ENCODE data around the gene RAC3.
"Not testable (repeated sequence)": the region's sequence is repeated elsewhere in the genome, so short reads cannot be mapped to it uniquely, and the experiment has no call there.

The RAC3 gene

GRCh38 chr17:82025401-82026107 is 5.9 kb upstream of the RAC3 start:
- no peak for DNase-seq

GRCh38 chr17:82028246-82028645 is 3.2 kb upstream of the RAC3 start:
- no peak for DNase-seq

DNA sequence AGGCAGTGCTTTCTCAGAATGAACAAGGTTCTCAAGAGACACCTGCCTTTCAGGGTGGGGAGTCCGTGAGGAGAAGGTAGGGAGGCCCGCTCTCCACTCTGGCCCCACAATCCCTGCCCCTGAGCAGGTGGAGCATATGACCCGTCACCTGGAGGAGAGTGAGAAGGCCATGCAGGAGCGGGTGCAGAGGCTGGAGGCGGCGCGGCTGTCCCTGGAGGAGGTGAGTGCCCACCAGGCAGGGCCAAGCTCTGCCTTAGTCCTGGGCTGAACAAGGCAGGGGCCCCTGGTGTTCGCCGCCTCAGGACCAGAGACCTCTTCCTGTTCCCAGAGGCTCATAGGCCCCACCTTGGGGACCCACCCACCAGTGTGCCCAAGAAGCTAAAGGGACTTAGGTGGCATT is 2.5 kb upstream of the RAC3 start:
- DNase-seq, result no peak

DNA sequence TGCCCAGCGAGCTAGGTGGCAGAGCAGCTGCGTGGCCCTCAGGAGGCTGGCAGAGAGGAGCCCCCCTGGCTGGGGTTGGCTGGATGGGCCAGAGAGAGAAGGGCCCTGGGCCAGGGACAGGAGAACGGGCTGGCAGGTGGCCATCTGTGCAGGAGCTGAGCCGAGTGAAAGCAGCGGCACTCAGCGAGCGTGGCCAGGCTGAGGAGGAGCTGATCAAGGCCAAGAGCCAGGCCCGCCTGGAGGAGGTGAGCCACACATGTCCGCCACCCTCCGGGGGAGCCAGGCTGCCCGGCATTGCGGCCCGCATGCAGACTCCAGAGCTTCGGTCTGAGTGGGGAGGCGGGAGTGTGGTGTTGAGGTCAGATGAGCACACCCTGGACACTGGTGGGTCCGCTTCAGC is 2.1 kb upstream of the RAC3 start:
- DNase-seq, result no peak

DNA sequence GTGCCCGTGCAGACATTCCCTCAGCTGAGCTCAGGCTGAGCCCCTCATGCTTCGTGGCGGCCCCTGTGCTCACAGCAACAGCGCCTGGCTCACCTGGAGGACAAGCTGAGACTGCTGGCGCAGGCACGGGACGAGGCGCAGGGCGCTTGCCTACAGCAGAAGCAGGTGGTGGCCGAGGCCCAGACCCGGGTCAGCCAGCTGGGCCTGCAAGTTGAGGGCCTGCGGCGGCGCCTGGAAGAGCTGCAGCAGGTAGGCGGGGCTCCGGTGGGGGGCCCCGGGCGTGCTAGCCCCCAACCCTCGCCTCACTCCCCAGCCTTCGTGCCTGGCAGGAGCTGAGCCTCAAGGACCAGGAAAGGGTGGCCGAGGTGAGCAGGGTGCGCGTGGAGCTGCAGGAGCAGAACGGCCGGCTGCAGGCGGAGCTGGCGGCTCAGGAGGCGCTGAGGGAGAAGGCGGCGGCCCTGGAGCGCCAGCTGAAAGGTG is 1.4 kb upstream of the RAC3 start:
- no peak for DNase-seq

DNA sequence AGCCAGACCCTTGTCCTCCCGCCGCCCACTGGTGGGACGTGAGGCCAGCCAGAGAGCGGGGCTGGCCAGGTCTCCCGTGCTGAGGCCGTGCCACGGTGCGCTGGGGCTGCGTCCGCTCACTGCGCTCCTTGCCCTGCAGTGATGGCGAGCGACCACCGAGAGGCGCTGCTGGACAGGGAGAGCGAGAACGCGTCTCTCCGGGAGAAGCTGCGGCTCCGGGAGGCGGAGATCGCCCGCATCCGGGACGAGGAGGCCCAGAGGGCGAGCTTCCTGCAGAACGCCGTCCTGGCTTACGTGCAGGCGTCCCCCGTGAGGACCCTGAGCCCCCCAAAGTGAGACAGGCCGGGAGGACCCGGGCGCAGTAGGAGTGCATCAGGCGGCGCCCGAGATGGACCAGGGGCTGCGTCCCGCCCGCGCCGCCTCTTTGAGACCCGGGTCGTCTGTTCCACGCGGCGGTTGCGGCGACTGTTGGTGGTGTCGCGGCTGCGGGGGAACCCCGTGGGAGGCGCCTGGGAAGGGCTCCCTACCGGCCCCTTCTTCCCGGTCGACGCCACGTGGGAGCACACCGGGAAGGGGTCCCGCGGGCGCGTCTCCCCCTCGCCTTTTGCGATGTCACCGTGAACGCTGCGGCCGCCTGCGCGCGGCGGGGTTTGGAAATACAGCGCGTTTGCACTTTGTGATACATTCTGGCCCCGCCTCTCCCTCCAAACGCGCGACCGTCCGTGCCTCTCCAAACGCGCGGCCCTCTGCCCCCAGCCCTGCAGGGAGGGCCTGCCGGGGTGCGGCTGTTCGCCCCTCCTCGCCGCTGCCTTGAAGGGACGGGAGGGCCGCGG is 792 bp upstream of the RAC3 start:
- peak; percentile 80 for DNase-seq

- peak; percentile 39 for DNase-seq
These were observed 578 bp downstream of the RAC3 start for GRCh38 chr17:82031885-82032627.

DNA sequence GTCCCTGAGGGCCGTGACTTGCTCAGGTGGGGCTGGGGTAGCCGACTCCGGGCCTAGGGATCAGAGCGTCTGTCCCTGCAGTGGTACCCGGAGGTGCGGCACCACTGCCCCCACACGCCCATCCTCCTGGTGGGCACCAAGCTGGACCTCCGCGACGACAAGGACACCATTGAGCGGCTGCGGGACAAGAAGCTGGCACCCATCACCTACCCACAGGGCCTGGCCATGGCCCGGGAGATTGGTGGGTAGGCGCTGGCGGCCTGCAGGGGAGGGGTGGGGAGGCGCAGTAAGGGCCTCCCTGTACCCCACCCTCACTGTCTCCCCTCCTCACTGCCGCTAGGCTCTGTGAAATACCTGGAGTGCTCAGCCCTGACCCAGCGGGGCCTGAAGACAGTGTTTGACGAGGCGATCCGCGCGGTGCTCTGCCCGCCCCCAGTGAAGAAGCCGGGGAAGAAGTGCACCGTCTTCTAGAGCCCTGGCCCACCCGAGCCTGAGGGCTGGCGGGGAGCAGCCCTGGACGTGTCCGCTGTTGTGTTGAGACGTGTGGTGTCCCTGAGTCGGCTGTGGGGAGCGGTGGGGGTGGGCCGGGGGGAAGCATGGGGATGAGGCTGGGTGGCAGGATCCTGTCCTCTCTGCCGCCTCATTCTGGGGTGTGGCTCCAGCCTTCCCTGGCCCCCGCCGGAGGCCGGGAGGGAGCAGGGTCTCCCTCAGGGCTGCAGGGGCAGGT is 2.0 kb downstream of the RAC3 start:
- no peak for DNase-seq

DNA sequence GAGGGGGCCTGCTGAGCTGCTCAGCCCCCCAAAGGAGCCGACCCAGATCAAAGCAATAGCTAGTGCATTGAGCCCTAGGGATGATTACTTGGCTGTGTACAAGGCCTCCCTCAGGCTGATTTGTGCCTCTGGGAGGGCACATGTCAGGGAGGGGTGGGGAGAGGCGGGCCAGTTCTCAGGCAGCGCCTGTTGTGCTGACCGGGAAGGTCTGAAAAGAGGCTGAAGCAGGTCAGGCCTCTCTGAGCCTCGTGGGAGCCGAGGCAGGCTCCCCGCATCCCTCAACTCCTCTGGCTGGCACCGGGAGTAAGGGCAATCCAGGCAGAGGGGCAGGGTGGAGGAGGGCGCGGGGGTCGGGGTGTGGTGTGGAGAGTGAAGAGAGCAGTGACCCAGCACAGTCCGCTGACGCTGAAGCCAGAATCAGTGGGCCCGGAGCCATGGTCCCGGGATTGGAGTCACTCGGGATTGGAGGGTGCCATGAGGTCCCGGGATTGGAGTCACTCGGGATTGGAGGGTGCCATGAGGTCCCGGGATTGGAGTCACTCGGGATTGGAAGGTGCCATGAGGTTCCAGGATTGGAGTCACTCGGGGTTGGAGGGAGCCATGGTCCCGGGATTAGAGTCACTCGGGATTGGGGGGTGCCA is 3.0 kb downstream of the RAC3 start:
- no peak for DNase-seq

DNA sequence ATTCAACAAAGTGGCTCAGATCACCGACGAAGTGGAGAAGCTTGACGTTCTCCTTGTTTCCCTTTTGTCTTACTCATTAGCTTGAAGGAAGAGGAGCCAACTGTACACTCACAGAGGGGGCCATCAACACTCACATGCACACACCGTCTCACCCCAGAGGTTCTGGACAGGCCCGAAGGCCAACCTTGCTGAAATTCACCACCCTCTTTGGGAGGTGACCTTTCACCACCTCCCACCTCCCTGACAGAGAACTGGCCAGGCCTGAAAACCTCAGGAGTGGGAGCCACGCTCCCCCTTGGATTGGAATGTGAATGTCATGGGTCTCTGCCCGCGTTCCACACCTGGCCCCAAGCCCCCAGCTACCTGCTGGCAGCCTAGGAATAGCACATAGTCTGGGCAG is 4.0 kb downstream of the RAC3 start:
- DNase-seq, result no peak

GRCh38 chr17:82035956-82036633 is 4.6 kb downstream of the RAC3 start:
- DNase-seq, result no peak

DNA sequence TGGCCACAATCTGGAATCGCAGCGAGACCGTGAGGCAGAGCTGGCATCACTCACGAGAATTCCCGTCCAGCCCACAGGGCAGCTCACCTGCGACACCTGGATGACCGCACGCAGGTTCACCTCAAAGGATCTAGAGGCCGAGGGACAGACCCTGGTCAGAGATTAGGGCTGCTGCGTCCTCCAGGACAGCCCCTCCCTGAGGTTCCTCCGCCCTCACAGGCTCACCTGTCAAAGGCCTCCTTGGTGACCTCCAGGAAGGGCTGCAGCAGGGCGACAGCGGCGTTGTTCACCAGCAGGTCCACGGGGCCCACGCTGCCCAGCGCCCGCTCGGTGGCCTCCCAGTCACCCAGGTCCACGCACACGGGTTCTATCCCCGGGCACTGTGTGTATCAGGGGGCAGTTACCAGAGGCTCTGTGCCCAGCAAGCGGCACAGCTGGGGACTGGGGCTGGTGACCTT is 5.2 kb downstream of the RAC3 start:
- DNase-seq, result no peak

GRCh38 chr17:82037092-82037888 is 5.8 kb downstream of the RAC3 start, which contains the start of gene DCXR:
DCXR (minus strand) TSS chr17:82037697; CDS start chr17:82037682, 15 bp downstream.
- peak; percentile 94 for DNase-seq

DNA sequence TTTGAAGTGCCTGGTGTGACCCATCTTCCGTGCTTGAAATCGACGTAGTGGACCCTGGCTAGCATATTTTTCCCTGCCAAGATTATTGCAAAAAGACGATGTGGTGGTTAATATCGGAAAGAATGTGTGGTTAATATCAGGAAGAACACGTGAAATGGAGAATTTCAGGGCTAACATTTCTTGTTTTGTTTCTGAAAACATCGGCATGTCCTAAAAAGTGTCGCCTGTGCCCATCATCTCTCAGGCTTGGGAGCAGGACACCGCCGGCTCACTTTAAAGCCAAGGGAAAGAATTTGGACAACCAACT is 6.4 kb downstream of the RAC3 start:
- no peak for DNase-seq

- not testable (repeated sequence) for DNase-seq
These were observed 7.4 kb downstream of the RAC3 start for GRCh38 chr17:82038796-82039409.

DNA sequence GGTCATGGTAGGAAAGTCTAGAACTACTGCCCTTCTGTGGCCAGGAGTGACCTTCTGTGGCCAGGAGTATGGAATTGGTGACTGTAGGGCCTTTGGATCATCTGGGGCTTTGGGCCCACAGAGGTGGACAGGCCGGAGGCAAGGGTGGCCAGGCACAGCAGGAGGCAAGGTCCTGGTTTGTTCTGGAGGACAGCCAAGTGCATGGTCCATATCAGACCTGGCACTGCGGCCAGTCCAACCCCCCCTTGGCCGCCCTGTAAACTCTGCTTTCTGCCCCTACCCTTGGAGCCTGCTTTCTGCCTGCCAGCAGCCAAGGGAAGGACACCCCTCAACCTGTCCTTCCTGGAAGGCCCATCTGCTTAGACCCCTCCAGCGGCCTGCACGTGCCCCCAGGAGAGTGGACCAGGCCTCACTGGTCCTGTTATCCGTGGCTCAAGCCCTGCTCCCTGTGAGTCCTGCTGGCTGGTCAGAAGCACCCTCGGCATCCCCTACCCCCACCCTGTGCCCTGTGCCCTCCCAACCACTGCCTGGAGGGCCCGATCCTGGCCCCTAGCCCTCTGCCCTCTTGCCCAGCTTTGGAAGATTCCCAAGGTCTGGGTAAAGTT is 8.3 kb downstream of the RAC3 start:
- no peak for DNase-seq

GRCh38 chr17:82041144-82041814 is 9.8 kb downstream of the RAC3 start:
- no peak for DNase-seq

GRCh38 chr17:82042649-82043048 is 11.2 kb downstream of the RAC3 start:
- no peak for DNase-seq

DNA sequence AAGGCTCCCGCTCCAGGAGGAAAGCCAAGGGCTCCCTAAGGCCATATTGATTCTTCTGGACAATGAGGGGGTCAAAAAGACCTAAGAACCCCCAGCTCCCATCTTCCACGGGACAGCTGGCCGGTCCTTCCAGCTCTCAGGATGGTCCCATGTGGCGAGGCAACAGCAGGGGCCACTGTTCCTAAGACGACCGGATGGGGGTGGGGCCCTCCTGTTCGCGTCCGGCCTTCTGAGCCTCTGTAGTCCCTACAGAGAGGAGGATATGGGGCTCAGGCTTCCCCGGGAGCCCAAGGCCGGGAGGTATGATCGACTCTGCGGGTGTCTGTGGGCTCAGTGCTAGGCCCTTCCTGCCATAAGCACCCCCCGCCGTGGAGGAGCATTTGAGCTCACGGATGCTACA is 12.0 kb downstream of the RAC3 start:
- DNase-seq, result no peak
